GM13976 (cell line): ENCODE data around the gene MMEL1.

ENCODE experiments used
- DNase-seq: peaks from one replicate; pipeline ENCODE4 v3.0.0; 2012; ENCODE audit warnings: low spot score
- in situ Hi-C: fragments of 300-500 bp; cut with MboI; formaldehyde crosslinking; loops from one replicate; pipeline ENCODE4 v1.12.0; 2022; ENCODE audit warnings: low sequenced_read_pairs, mixed read lengths, inconsistent platforms; ENCODE audit not compliant: unreplicated experiment
- TF ChIP-seq, protein P1 (sequence below): IDR thresholded peaks from 2 replicates; pipeline ENCODE4 v1.5.1; 2012; ENCODE audit warnings: borderline replicate concordance, mild to moderate bottlenecking; ENCODE audit not compliant: insufficient read depth; ENCODE audit errors: extremely low read depth, missing control alignments, control extremely low read depth

Gene MMEL1

DNA sequence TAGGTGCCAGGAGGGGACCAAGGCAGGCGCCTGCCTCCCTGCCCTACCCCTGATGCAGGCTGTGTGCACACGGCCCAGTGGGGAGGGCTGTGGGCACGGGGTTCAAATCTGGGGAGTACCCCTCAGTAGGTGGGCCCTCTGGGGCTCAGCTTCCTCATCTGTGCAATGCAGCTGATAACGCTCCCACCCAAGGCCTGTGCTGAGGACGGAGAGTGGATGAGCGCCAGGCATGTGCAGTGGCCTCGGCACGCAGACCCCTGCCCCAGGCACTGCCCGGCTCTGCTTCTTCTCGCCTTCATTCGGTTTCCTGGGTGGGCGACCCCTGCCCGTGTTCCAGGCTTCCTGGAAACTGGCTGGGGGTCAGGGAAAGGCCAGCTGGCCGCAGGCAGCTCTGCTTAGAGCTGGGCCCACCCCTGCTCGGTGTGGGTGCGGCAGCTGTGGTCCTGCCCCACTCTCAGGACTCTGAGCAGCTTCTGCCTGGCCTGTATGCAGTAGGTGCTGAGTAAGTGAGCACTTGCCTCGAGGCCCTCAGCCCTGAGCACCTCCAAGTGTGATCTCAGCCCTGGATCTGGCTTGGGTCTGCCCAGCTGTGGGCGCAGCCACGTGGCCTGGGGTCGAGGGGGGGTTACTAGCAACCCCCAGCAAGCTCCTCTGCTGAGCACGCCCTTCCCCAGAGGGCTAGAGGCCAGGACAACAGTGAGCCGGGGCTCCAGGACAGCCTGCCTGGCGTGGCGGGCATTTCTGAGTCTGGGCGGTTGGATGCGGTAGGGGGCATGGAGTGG, 88.5 kb downstream of the MMEL1 start:
- no peak for DNase-seq
- TF ChIP-seq, protein P1, sequence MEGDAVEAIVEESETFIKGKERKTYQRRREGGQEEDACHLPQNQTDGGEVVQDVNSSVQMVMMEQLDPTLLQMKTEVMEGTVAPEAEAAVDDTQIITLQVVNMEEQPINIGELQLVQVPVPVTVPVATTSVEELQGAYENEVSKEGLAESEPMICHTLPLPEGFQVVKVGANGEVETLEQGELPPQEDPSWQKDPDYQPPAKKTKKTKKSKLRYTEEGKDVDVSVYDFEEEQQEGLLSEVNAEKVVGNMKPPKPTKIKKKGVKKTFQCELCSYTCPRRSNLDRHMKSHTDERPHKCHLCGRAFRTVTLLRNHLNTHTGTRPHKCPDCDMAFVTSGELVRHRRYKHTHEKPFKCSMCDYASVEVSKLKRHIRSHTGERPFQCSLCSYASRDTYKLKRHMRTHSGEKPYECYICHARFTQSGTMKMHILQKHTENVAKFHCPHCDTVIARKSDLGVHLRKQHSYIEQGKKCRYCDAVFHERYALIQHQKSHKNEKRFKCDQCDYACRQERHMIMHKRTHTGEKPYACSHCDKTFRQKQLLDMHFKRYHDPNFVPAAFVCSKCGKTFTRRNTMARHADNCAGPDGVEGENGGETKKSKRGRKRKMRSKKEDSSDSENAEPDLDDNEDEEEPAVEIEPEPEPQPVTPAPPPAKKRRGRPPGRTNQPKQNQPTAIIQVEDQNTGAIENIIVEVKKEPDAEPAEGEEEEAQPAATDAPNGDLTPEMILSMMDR = no peak
- in situ Hi-C loops = loop anchor here (25.0 kb wide), 1 partner anchor 132 kb away; the partner anchor contains the start of gene PEX10

DNA sequence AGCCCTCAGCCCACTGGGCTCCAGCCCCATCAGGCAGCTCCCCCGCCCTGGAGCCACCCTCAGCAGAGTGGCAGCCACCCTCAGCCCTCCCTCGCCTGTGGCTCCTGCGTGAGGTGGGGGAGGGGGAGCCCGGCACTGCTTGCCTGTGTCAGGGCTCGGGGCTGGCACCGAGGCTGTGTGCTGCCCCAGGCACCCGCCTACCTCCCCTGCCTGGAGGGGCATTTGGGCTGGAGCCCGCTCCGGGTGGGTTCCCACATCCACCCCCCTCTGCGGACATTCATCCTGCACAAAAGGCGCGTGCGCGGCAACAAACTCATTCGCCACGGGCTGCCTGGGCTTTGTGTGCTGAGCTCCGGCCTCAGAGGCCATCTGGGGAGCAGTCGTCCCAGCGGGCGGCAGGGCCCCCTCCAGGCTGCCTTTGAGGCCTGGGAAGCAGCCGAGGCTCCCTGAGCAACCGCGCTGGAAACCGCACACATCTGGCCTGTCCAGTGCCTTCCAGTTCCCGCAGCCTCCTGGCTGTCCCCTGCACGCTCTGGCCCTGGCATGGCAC, 89.2 kb downstream of the MMEL1 start:
- in situ Hi-C loops = loop anchor here (25.0 kb wide), 1 partner anchor 131 kb away; the partner anchor contains the start of gene PEX10
- TF ChIP-seq, protein P1 = no peak
- no peak for DNase-seq

DNA sequence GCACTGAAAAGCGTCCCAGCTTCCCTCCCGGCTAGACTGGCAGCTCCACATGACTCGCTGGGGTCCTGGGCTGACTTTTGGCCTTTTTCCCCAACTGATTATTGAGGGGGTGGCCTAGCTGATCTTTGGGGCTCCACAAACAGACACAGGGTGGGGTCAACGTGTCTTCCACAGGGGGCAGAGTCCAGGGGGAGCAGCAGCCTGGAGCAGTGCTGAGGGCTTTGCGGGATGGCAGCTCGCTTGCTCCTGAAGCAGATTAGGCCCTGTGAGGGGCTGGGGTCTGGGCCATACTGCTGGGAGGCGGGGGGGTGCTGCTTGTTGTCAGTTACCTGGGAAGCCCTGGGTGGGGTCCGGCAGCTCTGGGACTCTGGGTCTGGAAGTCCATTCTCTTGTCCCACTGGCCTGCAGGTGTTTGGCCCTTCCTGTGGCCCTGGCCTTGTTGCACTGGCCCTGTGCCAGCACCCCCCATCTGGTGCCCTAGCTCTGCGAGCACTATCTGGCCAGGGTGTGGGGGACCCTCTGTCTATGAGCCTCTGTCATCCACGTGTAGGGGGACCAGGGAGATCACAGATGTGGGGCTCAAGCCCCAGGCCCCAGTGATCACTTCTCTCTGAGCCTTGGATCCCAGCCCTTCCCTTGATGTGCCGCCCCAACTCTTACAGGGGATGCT, 90.4 kb downstream of the MMEL1 start:
- DNase-seq = no peak
- in situ Hi-C loops = loop anchor here (25.0 kb wide), 1 partner anchor 130 kb away; the partner anchor contains the start of gene PEX10
- TF ChIP-seq, protein P1 = no peak

DNA sequence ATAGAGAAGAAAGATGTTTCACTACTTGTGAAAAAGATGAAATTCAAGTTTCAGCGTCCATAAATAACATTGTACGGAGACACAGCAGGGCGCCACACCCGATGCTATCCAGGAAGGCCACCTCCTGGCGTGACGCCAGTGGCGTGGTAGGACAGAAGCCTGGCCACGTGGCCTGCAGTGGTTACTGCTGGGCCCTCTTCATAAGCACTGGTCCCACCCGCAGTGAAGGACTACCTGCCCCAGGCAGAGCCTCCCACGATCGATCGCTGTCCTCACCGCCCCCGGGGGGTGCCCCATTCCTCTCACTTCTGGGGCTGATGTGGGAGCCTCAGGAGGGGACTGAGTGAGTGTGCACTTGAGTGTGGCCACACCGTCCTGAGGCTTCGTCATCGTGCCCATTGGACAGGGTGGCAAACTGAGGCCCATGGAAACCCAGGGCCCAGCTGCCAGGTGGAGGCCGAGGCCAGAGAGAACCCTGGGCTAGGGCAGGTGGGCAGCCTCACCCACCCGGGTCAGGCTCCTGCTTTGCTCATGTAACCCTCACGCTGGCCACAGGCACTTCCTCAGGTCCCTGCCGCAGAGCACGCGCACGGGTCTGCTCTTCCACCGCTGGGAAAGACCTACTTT, 91.1 kb downstream of the MMEL1 start:
- TF ChIP-seq, protein P1 = no peak
- DNase-seq = no peak
- in situ Hi-C loops = loop anchor here (25.0 kb wide), 1 partner anchor 129 kb away; the partner anchor contains the start of gene PEX10

DNA sequence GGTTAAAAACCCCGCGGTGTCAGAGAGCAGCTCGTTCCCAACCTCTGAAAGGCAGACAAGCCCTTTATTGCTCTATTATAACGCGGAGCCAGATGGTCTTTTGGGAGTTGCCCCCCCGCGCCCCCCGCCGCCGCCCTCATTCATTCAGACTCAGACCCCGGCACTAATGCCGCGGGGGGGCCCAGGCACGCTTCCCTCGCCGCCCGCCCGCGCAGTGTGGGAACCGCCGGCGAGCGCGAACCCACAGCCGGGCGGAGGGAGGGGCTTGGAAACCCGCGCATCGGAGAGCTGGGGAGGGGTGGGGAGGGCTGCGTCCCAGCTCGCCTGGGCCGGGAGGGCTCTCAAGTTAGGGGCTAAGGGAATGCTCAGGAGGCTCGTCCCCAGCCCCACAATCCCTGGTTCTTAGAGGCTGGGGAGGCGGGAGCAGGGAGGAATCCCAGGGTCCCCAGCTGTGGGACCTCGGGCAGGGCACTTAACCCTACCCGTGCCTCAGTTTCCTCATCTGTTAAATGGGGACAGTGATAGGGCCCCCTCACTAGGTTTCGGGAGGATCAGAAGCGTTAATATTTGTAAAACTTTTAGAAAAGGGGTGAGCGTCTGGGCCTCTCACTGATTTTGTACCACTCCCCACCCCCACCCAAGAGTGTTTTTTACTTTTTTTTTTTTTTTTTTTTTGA, 91.9 kb downstream of the MMEL1 start:
- no peak for DNase-seq
- in situ Hi-C loops = loop anchor here (25.0 kb wide), 1 partner anchor 129 kb away; the partner anchor contains the start of gene PEX10

More for the DNA sequence above, 91.9 kb downstream of the MMEL1 start:
- TF ChIP-seq, protein P1 = no peak
